ENCODE data around the gene ASB2.

- TF ChIP-seq SIN3A (IDR thresholded peaks at IDR 0.05; ENCODE audit: borderline replicate concordance, low read depth, low read length), result no peak
- TF ChIP-seq, protein P1, sequence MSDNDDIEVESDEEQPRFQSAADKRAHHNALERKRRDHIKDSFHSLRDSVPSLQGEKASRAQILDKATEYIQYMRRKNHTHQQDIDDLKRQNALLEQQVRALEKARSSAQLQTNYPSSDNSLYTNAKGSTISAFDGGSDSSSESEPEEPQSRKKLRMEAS (IDR thresholded peaks at IDR 0.05; ENCODE audit: low read depth), result peak; percentile 61; the same call in 1 of the 2 replicates
- TF ChIP-seq CTCF (IDR thresholded peaks at IDR 0.05), result no peak
- TF ChIP-seq MXI1 (IDR thresholded peaks at IDR 0.05; ENCODE audit: low read depth, low read length), result no peak
- no peak for TF ChIP-seq TAF1 (IDR thresholded peaks at IDR 0.05; ENCODE audit: borderline replicate concordance, low read depth, low read length)
- TF ChIP-seq RFX5 (IDR thresholded peaks at IDR 0.05; ENCODE audit: low read length), result no peak
- no peak for TF ChIP-seq YY1 (IDR thresholded peaks at IDR 0.05; ENCODE audit: low read depth)
- no peak for TF ChIP-seq RCOR1 (IDR thresholded peaks at IDR 0.05; ENCODE audit: low read length)
- no peak for TF ChIP-seq SMC3 (IDR thresholded peaks at IDR 0.05; ENCODE audit: low read depth, low read length)
- TF ChIP-seq RXRA (IDR thresholded peaks at IDR 0.05; ENCODE audit: borderline replicate concordance, low read depth), result no peak
- TF ChIP-seq TEAD4 (IDR thresholded peaks at IDR 0.05; ENCODE audit: borderline replicate concordance, insufficient read depth), result no peak
Measured at GRCh38 chr14:93946104-93946503, 30.3 kb downstream of the ASB2 start.

Data from SK-N-SH (cell line).